Measurements from ENCODE around the gene VAPA.
A peak's percentile ranks its signal among the peaks of the same experiment; 100 is the strongest.

Gene VAPA, protein sequence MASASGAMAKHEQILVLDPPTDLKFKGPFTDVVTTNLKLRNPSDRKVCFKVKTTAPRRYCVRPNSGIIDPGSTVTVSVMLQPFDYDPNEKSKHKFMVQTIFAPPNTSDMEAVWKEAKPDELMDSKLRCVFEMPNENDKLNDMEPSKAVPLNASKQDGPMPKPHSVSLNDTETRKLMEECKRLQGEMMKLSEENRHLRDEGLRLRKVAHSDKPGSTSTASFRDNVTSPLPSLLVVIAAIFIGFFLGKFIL

GRCh38 chr18:9913526-9914333, at the start of gene VAPA:
Gene VAPA, plus strand, starts transcription at chr18:9914016. Its CDS starts 241 bp downstream, at chr18:9914257.
- peak; percentile 83 to 89 (median 83) for DNase-seq (ENCODE audit: low read depth in 2 of 3, low spot score in 1 of 3)

DNA sequence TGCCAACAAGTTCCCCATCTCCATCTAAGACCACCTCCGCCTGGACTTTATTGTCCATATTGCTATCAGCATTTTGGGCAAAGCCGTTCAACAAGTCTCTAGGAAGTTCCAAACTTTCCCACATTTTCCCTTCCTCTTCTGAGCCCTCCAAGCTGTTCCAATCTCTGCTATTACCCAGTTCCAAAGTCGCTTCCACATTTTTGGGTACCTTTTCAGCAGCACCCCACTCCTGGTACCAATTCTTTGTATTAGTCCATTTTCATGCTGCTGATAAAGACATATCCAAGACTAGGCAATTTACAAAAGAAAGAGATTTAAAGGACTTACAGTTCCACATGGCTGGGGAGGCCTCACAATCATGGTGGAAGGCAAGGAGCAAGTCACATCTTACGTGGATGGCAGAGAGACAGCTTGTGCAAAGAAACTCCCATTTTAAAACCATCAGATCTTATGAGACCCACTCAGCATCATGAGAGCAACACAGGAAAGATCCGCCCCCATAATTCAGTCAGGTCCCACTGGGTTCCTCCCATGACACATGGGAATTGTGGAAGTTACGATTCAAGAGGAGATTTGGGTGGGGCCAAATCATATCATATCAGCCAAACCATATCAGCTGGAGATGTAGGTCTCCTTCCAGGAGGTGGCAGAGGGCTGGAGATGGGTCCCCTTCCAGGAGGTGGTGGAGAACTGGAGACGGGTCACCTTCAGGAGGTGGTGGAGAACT, 47.9 kb upstream of the VAPA start:
- no peak for DNase-seq (ENCODE audit: low read depth in 2 of 3, low spot score in 1 of 3)

DNA sequence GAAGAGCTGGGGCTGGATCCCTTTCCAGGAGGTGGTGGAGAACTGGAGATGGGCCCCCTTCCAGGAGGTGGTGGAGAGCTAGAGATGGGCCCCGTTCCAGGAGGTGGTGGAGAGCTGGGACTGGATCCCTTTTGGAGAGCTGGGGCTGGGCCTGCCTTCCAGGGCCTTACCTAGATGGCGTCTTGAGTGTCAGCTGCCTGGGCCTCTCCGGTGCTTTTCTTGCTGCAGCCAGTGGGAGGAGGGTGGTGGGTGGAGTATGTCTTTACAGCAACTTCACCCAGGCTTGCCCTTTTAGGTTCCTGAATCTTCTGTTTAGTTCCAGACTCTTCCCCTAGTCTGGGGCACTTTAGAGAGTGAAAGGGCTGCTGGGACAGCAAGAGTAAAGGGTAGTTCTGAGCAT, 47.2 kb upstream of the VAPA start:
- no peak for DNase-seq (ENCODE audit: low read depth in 2 of 3, low spot score in 1 of 3)

DNA sequence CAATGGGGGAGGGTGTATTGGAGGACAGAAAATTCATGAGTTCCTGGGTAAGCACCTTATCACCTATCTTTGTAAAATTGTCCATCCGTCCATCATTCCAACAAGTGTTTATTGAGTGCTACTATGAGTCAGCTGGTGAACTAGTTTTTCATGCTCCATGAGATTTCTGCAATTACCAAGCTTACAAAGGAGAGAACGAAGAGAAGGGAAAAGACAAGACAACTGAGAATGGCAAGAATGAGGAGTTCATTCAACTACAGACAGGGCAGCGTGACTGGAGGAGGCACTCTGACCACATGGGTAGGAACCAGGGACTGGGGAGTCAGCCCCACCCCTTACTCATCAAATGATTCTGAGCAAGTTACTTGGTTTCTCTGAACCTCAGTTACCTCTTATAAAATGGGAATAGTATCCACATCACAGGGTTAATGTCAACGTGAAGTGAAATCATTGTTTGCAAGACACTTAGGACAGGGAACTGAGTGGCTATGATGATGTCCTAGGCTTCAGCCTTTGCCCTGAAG, 46.7 kb upstream of the VAPA start:
- no peak for DNase-seq (ENCODE audit: low read depth in 2 of 3, low spot score in 1 of 3)

GRCh38 chr18:9868857-9869714, 44.7 kb upstream of the VAPA start:
- DNase-seq (ENCODE audit: low read depth in 2 of 3, low spot score in 1 of 3), result no peak

DNA sequence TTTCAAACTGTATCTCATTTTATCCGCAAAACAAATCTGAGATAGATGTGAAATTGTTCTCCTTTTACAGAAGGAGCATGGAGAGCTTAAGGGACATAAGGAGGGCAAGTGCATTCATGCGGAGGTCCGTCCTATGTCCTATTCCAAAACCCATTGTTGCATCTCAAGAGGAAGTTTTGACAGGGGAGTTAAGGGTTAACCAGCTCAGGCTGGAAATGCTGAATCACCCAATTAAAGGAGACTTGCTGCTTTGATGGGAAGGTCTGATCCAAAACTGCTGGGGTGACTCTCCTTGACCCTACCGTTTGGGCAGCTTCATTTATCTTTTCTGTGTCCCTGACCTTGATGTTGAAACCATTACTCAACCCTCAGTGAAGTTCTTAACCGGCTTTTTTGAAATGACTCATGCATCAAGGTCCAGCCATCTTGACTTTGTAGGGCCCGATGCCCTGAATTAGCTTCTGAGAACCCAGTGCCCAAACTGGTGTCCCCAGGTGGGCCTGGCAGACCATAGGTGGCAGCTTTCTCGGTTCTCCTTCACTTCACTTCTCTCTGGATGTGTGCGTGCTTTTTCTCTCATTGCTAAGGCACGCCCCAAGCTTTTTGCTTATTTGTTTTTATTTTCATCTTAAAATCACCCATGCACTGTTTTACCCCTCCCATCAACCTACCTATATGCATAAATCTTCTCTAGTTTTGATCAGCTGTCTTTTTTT, 43.9 kb upstream of the VAPA start:
- no peak for DNase-seq (ENCODE audit: low read depth in 2 of 3, low spot score in 1 of 3)

DNA sequence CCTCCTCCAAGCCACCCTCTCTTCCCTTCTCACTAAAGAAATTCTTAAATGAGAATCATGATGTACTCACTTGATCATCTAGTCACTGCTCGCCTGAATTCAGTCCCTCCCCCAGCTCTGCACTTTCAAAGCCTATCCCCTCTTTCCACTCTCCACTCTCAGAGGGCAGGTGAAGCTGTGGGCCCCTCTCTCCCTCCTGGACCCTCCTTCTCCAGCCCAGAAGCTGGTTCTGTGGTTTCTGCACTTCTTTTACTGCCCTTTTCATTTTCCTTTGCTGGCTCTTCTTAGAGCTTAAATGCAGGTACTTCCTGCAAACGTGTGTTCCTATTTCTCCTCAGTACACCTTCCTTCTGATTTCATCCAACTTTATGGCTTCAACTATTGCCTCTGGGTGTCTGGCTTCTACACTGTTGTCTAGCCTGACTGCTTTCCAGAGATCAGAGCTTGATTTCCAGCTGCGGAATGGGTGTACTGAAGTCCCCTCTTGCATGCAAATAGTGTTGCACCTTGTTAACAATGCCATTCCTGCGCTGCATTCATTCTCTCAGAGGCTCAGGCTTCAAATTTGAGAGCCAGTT, 43.3 kb upstream of the VAPA start:
- no peak for DNase-seq (ENCODE audit: low read depth in 2 of 3, low spot score in 1 of 3)

DNA sequence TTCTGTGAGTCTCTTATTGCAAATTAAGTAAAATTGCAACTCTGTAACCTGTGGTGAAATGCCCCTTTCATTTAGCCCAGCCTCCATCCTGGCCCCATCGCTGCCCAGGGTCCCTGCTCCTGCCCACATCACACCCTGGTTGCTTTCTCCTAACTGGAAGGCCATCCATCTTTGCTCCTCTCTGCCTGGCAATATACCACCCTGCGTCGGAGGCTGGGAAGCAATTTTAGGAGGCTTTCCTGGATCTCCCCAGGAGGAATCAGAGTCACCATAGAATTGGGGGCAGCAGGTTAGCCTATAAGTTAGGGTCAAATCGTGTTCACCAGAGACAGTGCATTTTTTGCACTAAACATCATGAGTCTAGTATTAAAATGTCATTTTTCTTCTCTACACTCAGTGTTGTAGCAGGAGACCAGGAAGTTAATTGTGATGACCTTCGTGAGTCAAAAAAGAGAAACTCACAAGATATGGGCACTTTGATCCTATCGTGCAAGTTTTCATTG, 42.5 kb upstream of the VAPA start:
- no peak for DNase-seq (ENCODE audit: low read depth in 2 of 3, low spot score in 1 of 3)

DNA sequence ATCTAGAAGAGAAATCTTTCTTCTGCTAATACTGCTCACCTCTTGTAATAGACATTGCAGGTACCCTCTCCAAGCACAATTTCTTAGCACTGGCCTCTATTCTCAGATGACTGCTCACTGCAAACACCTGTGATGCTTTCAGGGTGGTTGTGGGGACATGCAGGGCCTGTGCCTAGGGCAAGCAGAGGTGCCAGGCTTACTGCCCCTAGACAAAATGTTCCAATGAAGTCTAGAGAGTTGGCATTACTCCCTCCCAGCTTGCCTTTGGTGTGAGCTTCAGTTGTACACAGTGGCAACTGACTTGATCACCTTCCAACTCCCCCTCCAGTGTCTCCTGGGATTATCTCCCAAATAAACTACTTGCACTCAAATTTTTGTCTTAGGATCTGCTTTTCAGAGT, 41.0 kb upstream of the VAPA start:
- DNase-seq (ENCODE audit: low read depth in 2 of 3, low spot score in 1 of 3), result no peak

GRCh38 chr18:9874728-9875127, 39.1 kb upstream of the VAPA start:
- DNase-seq (ENCODE audit: low read depth in 2 of 3, low spot score in 1 of 3), result no peak

DNA sequence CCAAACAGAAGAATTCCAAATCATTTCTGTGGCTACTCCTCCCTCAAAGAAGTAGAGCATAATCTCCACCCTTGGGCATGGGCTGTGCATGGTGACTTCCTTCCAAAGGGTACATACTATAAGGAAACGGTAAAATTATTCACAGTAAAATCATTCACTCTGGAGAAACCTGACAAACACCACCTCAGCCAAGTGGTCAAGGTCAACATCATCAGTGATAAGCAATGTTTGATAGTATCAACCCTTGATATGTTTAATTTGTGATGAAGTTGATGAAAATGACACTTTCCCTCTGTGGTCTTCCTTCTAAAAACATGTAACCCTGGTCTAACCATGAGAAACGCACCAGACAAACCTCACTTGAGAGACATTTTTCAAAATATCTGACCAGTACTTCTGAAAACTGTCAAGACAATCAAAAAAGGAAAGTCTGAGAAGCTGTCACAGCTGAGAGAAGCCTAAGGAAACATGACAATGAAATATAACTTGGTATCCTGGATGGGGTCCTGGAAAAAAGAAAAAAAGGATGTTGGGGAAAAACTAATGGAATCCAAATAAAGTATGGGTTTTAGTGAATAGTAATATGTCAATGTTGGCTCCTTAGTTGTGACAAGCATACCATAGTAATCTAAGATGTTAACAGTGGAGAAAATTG, 37.5 kb upstream of the VAPA start:
- no peak for DNase-seq (ENCODE audit: low read depth in 2 of 3, low spot score in 1 of 3)

DNA sequence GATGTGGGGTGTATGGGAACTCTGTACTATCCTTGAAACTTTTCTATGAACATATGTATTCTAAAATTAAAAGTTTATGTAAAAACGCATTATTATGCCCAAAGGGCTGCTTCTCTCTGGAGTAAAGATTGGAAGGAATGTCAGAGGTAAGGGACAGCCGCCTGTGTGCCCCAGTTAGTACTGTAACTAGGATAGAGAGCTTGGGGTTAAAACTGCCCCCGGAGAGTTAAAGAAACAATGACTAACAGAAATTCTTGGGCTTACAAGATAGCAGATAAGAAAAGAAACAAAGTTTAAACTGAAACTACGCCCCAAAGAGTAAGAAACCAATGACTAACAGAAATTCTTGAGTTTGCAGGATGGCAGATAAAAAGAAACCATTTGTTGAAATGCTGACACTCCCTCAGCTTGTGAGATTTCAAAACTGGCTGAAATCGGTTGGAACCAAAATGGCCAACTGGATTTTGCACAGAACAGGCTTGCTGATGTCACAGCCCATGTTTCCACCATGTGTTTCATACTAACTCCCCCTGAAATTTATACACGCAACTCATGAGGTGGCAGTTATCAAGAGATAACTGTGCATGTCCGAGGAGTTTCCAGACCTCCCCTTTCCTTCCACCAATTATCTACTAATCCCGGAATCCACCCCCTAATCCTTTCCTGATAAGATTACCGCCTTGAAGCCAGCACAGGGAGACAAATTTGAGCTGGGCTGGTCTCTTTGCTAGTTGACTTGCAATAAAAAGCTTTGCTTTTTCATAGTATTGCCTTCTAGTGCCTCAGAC, 36.8 kb upstream of the VAPA start:
- DNase-seq (ENCODE audit: low read depth in 2 of 3, low spot score in 1 of 3), result no peak

- DNase-seq (ENCODE audit: low read depth in 2 of 3, low spot score in 1 of 3), result no peak
Observed at GRCh38 chr18:9877655-9878014, 36.2 kb upstream of the VAPA start.

- no peak for DNase-seq (ENCODE audit: low read depth in 2 of 3, low spot score in 1 of 3)
Observed at GRCh38 chr18:9878095-9878494, 35.7 kb upstream of the VAPA start.

GRCh38 chr18:9878783-9879242, 35.0 kb upstream of the VAPA start:
- no peak for DNase-seq (ENCODE audit: low read depth in 2 of 3, low spot score in 1 of 3)

DNA sequence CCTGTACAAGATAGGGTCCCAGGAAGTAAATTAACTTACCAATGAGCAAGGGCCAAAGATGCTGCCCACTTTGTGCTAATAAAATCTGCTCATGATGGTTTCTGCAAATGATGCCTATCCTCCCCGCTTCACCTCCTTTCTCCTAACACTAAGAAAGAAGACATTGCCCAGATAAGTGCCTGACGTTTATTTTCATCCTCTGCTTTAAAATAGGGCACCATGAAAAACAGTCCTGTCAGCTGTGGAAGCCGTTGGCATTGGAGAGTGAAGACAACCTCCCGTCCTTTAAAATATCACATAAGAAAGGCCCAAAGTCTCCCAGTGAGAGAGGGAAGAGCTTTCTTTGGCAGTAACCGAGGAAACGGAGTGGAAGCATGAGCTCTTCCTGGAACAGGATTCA, 29.7 kb upstream of the VAPA start:
- DNase-seq (ENCODE audit: low read depth in 2 of 3, low spot score in 1 of 3), result no peak

- DNase-seq (ENCODE audit: low read depth in 2 of 3, low spot score in 1 of 3), result no peak
Observed at GRCh38 chr18:9884532-9885140, 29.2 kb upstream of the VAPA start.
